K562 (cell line): Measurements from ENCODE around the gene SDK1. TPM values are rescaled to one million over a fixed set of nuclear protein-coding genes. Genes with fewer than 3 reads are reported as not detected.

Experiments
- ATAC-seq: fragments of 200-7000 bp; cut with Tn5 transposase; 3 replicates; pipeline ENCODE4 v1.9.1; 2020; ENCODE audit warnings: moderate library complexity
- BruUV-seq: library from RNA; stranded (reverse); fragments of 400-500 nt; replicated peaks from 2 replicates; lab custom pipeline; 2021; lab: Mats Ljungman, UMichigan
- CTCF ChIA-PET: fragments of 300-600 bp; formaldehyde crosslinking; extraction: SDS; loops from one replicate; lab custom pipeline; 2021; ENCODE audit warnings: low intra/inter-chr PET ratio; lab: Yijun Ruan, JAX
- POLR2A ChIA-PET: fragments of 300-600, 350-650 bp; sonication (Branson Sonifier 250); formaldehyde crosslinking; extraction: SDS; loops from one replicate; lab custom pipeline; 2021; ENCODE audit warnings: antibody characterized with exemption, inconsistent platforms; lab: Yijun Ruan, JAX
- DNase-seq, 4 experiments: peaks; one replicate each; pipeline versions ENCODE4 v3.0.0 to v3.0.0-alpha.2; 2011 to 2018; ENCODE audit warnings: low spot score in 3 of 4, mixed read lengths in 3 of 4; ENCODE audit errors: extremely low read depth in 1 of 4
- FAIRE-seq: peaks from 2 replicates; lab custom pipeline; 2011; peaks lifted over from hg19 to GRCh38; lab: Jason Lieb, UNC
- H2AFZ ChIP-seq: 2 replicates; pipeline ENCODE4 v1.6.0; 2011; ENCODE audit warnings: low read depth, low read length, control low read depth, inconsistent platforms
- H3K27ac ChIP-seq: fragments of 200-600 bp; 3 replicates; pipeline ENCODE4 v1.8.0; 2011; ENCODE audit warnings: low read depth, mild to moderate bottlenecking, control low read depth, inconsistent platforms, low read length, moderate library complexity, mixed read lengths; ENCODE audit errors: extremely low read depth
- H3K27me3 ChIP-seq, 2 experiments: fragments of 300-600 bp in 1 of 2; 2 replicates in 1 of 2; 3 replicates in 1 of 2; pipeline versions ENCODE4 v1.6.0 to v1.8.0; 2011; ENCODE audit warnings: inconsistent platforms in 2 of 2, low read length in 2 of 2, mild to moderate bottlenecking in 1 of 2, mixed read lengths in 1 of 2, moderate library complexity in 1 of 2; ENCODE audit not compliant: control insufficient read depth in 2 of 2, insufficient read depth in 2 of 2
- H3K36me3 ChIP-seq: fragments of 300-600 bp; 3 replicates; pipeline ENCODE4 v1.8.0; 2011; ENCODE audit warnings: mild to moderate bottlenecking, low read length, inconsistent platforms; ENCODE audit not compliant: control insufficient read depth, insufficient read depth
- H3K4me1 ChIP-seq, 2 experiments: fragments of 200-600 bp in 1 of 2; replicated peaks in 1 of 2; 2 replicates in 1 of 2; 3 replicates in 1 of 2; pipeline versions ENCODE4 v1.5.1 to v1.8.0; 2011; ENCODE audit warnings: inconsistent platforms in 2 of 2, low read length in 2 of 2, mild to moderate bottlenecking in 1 of 2, mixed read lengths in 1 of 2, moderate library complexity in 1 of 2; ENCODE audit not compliant: control insufficient read depth in 2 of 2, insufficient read depth in 2 of 2
- H3K4me2 ChIP-seq: 2 replicates; pipeline ENCODE4 v1.6.1; 2011; ENCODE audit warnings: low read length, control low read depth, inconsistent platforms, mixed read lengths; ENCODE audit not compliant: insufficient read depth
- H3K4me3 ChIP-seq: fragments of 200-600 bp; sonication (generic), shearing (Covaris generic); 2 replicates; pipeline ENCODE4 v1.5.1; 2016; ENCODE audit warnings: control low read depth, inconsistent platforms
- H3K79me2 ChIP-seq: fragments of 200-600 bp; 3 replicates; pipeline ENCODE4 v1.8.0; 2011; ENCODE audit warnings: low read length, inconsistent platforms; ENCODE audit not compliant: control insufficient read depth, insufficient read depth
- H3K9ac ChIP-seq, 2 experiments: 2 replicates each; pipeline versions ENCODE4 v1.6.0 to v1.6.1; 2011; ENCODE audit warnings: low read depth in 2 of 2, low read length in 2 of 2, control low read depth in 1 of 2, inconsistent platforms in 1 of 2, mild to moderate bottlenecking in 1 of 2, mixed read lengths in 1 of 2; ENCODE audit not compliant: insufficient read depth in 1 of 2
- H3K9me1 ChIP-seq: one replicate; pipeline ENCODE4 v1.6.0; 2011; ENCODE audit warnings: inconsistent platforms, mild to moderate bottlenecking, low read length, moderate library complexity; ENCODE audit not compliant: control insufficient read depth, insufficient read depth
- H3K9me3 ChIP-seq: replicated peaks from 2 replicates; pipeline ENCODE4 v1.5.1; 2011; ENCODE audit warnings: low read depth, low read length, inconsistent platforms; ENCODE audit not compliant: control insufficient read depth, insufficient read depth
- H4K20me1 ChIP-seq: replicated peaks from 2 replicates; pipeline ENCODE4 v1.6.1; 2011; ENCODE audit warnings: low read length, inconsistent platforms, mixed read lengths; ENCODE audit not compliant: control insufficient read depth, insufficient read depth
- BHLHE40 ChIP-seq: IDR thresholded peaks from 2 replicates; pipeline ENCODE4 v1.6.1; 2011; ENCODE audit warnings: low read length, improper control_type of control experiment
- CAMTA2 ChIP-seq: fragments of 250-450 bp; sonication (Bioruptor Pico); conservative IDR thresholded peaks from 2 replicates; pipeline ENCODE4 v1.5.1; 2022
- FOXJ2 ChIP-seq: fragments of 200-800 bp; sonication (Bioruptor generic); IDR thresholded peaks from 2 replicates; pipeline ENCODE4 v1.6.1; 2016; ENCODE audit warnings: missing genetic modification characterization, missing compliant biosample characterization
- GABPA ChIP-seq: fragments of 200-800 bp; sonication (Bioruptor generic); conservative IDR thresholded peaks from 2 replicates; pipeline ENCODE4 v1.6.1; 2016; ENCODE audit warnings: low read depth, missing genetic modification characterization, missing compliant biosample characterization
- GATAD2B ChIP-seq: fragments of 450-650 bp; IDR thresholded peaks from 2 replicates; pipeline ENCODE4 v1.6.1; 2017; ENCODE audit warnings: mild to moderate bottlenecking, borderline replicate concordance
- HDAC1 ChIP-seq, 2 experiments: fragments of 450-650 bp; IDR thresholded peaks; 2 replicates each; pipeline ENCODE4 v1.6.1; 2016 to 2017; ENCODE audit warnings: inconsistent platforms in 1 of 2, mild to moderate bottlenecking in 1 of 2, moderate library complexity in 1 of 2
- HMG20A ChIP-seq: fragments of 450-650 bp; formaldehyde crosslinking; conservative IDR thresholded peaks from 2 replicates; pipeline ENCODE4 v1.4.0; 2020; ENCODE audit warnings: mild to moderate bottlenecking, mixed read lengths
- HOMEZ ChIP-seq: fragments of 250-450 bp; sonication (Bioruptor Pico); IDR thresholded peaks from 2 replicates; pipeline ENCODE4 v1.4.0; 2020; ENCODE audit warnings: mild to moderate bottlenecking, moderate library complexity
- MCM3 ChIP-seq: fragments of 450-650 bp; IDR thresholded peaks from 2 replicates; pipeline ENCODE4 v1.6.1; 2016
- POLR2A ChIP-seq: fragments of 450-650 bp; conservative IDR thresholded peaks from 2 replicates; pipeline ENCODE4 v1.6.1; 2016
- SRSF7 ChIP-seq: fragments of 200-400 bp; formaldehyde crosslinking; optimal IDR thresholded peaks from 2 replicates; pipeline ENCODE3; 2017; ENCODE audit warnings: mild to moderate bottlenecking, low read depth, low read length
- ZBTB1 ChIP-seq: sonication (generic); formaldehyde crosslinking; IDR thresholded peaks from 2 replicates; pipeline ENCODE4 v1.8.1; 2023; ENCODE audit warnings: missing genetic modification reagents, low read depth, mild to moderate bottlenecking, borderline replicate concordance
- ZNF232 ChIP-seq: sonication (generic); formaldehyde crosslinking; IDR thresholded peaks from 2 replicates; pipeline ENCODE4 v1.8.0; 2022; ENCODE audit warnings: mild to moderate bottlenecking, missing genetic modification reagents
- ZNF3 ChIP-seq: fragments of 250-450 bp; sonication (Bioruptor Pico); IDR thresholded peaks from 2 replicates; pipeline ENCODE4 v1.5.0; 2021; ENCODE audit warnings: mild to moderate bottlenecking, moderate library complexity
- WGBS: fragments of 100-300 bp; shearing (Covaris generic); methylation state at CpG from one replicate; pipeline ENCODE4 v1.1.6; 2016; ENCODE audit warnings: low coverage, mixed read lengths; ENCODE audit not compliant: insufficient coverage; ENCODE audit errors: missing lambda C conversion rate; 5-methylcytosine and 5-hydroxymethylcytosine counted together
- in situ Hi-C: fragments of 300-500 bp; cut with MboI; formaldehyde crosslinking; loops from 4 replicates; pipeline ENCODE4 v1.15.0; 2018; ENCODE audit warnings: inconsistent platforms, mixed read lengths
- intact Hi-C: fragments of 100-400 bp; cut with micrococcal nuclease; formaldehyde crosslinking; loops from 2 replicates; pipeline ENCODE4 v1.14.2; 2022
- polyA plus RNA-seq, 8 experiments: library from polyadenylated mRNA; depleted of rRNA in 4 of 8; stranded (reverse) in 5 of 8; unstranded in 3 of 8; fragments of >200 nt; fragmentation: Nextera tagmentation in 2 of 8; fragmentation: Illumina TruSeq in 1 of 8; extraction: Ambion mirVana in 2 of 8; extraction: Trizol in 1 of 8; gene quantifications; 2 replicates each; pipeline versions ENCODE4 v1.2.1 to v1.2.3, GENCODE V29; 2011 to 2014; ENCODE audit warnings: inconsistent platforms in 1 of 8, missing spikeins in 1 of 8
- total RNA-seq, 7 experiments: library from RNA; depleted of rRNA in 6 of 7; stranded (reverse); fragments of >200 nt in 6 of 7; fragmentation: Illumina TruSeq in 2 of 7; extraction: Trizol in 2 of 7; gene quantifications; 2 replicates each; pipeline versions ENCODE4 v1.2.1 to v1.2.3, GENCODE V29; 2011 to 2021; ENCODE audit warnings: low replicate concordance in 1 of 7
- TF ChIP-seq, protein P1 (sequence below): fragments of 450-650 bp; IDR thresholded peaks from 2 replicates; pipeline ENCODE4 v1.6.1; 2016; ENCODE audit warnings: low read depth, mild to moderate bottlenecking, moderate library complexity
- TF ChIP-seq, protein P2 (sequence below): fragments of 450-650 bp; formaldehyde crosslinking; IDR thresholded peaks from 2 replicates; pipeline ENCODE4 v1.4.0; 2020; ENCODE audit warnings: mild to moderate bottlenecking

Gene SDK1
- total and polyA plus RNA-seq, 9 of the 15 experiments (the other 6 are each of a cell fraction or from before 2014, with no cell fraction given), result 0.16 TPM; not detected in 8

DNA sequence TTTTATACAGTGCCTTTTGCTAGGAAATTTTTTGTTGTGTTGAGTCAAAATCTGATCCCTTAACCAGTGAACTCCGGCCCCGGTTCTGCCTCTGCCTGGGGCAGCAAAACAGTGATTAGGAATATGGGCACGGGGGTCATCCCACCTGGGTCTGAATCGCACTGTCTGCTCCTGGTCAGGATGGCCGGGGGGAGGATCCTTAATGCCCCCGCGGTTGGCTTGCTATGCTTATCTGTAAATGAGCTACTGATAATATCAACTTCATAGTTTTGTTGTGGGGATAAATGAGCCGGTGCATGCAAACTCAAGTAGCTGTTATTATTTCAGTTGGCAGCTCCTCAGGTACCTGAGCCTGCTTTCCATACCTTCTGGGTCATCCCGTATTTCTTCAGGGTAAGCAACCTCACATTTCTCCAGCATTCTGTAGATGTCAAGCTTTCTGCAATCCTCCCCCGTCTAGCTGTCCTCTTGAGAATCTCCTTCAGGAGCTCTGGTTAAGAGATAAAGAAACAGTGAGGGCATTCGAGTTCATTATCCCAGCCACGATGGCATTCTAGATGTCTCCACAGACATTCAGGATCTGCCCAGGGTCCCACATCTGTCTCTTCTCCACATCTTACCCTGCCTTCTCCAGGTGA, 592.2 kb downstream of the SDK1 start (continued):
- TF ChIP-seq MCM3 (no peak), ZBTB1 (CRISPR knock-in tag) (no peak), HMG20A (CRISPR knock-in tag) (no peak), ZNF232 (no peak), FOXJ2 (no peak)
- TF ChIP-seq, protein P1, sequence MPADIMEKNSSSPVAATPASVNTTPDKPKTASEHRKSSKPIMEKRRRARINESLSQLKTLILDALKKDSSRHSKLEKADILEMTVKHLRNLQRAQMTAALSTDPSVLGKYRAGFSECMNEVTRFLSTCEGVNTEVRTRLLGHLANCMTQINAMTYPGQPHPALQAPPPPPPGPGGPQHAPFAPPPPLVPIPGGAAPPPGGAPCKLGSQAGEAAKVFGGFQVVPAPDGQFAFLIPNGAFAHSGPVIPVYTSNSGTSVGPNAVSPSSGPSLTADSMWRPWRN, result no peak

DNA sequence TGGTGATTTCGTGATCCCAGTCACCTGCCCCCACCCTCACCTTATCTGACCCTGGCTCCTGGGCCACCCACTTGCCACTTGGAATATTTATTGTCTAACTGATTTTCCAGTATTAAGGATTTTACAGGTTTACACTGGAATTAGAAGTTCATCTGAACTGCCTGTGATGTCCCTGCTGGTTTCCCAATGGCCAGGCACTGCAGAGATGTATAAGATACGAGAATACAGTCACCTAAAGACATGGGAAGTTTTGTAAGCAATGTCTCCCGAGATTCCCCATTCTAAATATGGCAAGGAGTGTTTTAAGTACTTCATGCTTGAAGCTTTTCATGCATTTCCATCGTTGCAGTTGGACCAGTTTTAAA, 592.7 kb downstream of the SDK1 start:
- ATAC-seq, result no peak
- H3K4me3 ChIP-seq, result no peak overlapping the region
- peaks cover 3 to 20% of the 10 kb centered on the region in 2 experiments; a peak in 4 of 5 replicates for H3K27me3 ChIP-seq
- H3K9me1 ChIP-seq, result peaks cover 3% of the 10 kb centered on the region
- 0% methylated on average over 4 of the region's 4 CpGs for WGBS
- no peak for FAIRE-seq
- no peak overlapping the region for H3K4me2 ChIP-seq
- BruUV-seq, result no TSS peak
- no peak for DNase-seq
- no peak overlapping the region for H3K27ac ChIP-seq
- CTCF ChIA-PET, result no interaction called here
- POLR2A ChIA-PET, result no interaction called here
- no peaks in the 10 kb centered on the region for H3K79me2 ChIP-seq
- no peaks in the 10 kb centered on the region for H3K4me1 ChIP-seq
- H3K9me3 ChIP-seq, result no peaks in the 10 kb centered on the region
- no peaks in the 10 kb centered on the region for H3K36me3 ChIP-seq
- TF ChIP-seq, protein P2, sequence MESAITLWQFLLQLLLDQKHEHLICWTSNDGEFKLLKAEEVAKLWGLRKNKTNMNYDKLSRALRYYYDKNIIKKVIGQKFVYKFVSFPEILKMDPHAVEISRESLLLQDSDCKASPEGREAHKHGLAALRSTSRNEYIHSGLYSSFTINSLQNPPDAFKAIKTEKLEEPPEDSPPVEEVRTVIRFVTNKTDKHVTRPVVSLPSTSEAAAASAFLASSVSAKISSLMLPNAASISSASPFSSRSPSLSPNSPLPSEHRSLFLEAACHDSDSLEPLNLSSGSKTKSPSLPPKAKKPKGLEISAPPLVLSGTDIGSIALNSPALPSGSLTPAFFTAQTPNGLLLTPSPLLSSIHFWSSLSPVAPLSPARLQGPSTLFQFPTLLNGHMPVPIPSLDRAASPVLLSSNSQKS (CRISPR knock-in tag), result no peak
- TF ChIP-seq GATAD2B (no peak), POLR2A (no peak), HOMEZ (CRISPR knock-in tag) (no peak), SRSF7 (no peak), GABPA (tag) (no peak), HDAC1 (IDR thresholded peaks at IDR 0.05) (no peak), ZNF3 (CRISPR knock-in tag) (no peak), CAMTA2 (CRISPR knock-in tag) (no peak), BHLHE40 (no peak)
- TF ChIP-seq, all 486 proteins: peak for 0
- Histone ChIP-seq H3K9ac (no peak overlapping the region), H4K20me1 (no peaks in the 10 kb centered on the region; the same call in 1 of the 2 replicates), H2AFZ (no peak overlapping the region)
- in situ Hi-C loops, result loop anchor here (25.0 kb wide), 1 partner anchor 1031 kb away; no protein-coding TSS in a partner anchor
- intact Hi-C loops, result no loop called here
